ENCODE data around the gene KCTD7.
"Not testable (repeated sequence)": the region's sequence is repeated elsewhere in the genome, so short reads cannot be mapped to it uniquely, and the experiment has no call there.

KCTD7 gene

GRCh38 chr7:66609176-66609575, 19.5 kb upstream of the KCTD7 start:
- H3K4me1 ChIP-seq (ENCODE audit: insufficient read depth, insufficient read length) = no peaks in the 10 kb centered on the region
- no peaks in the 10 kb centered on the region for H3K36me3 ChIP-seq (ENCODE audit: insufficient read depth, insufficient read length, low read length)
- H3K9me3 ChIP-seq (ENCODE audit: insufficient read depth, low read length) = peaks cover 9% of the 10 kb centered on the region; the same call in 1 of the 2 replicates
- TF ChIP-seq ZNF274 (IDR thresholded peaks at IDR 0.05; ENCODE audit: low read depth, low read length) = no peak
- no peak for TF ChIP-seq SUZ12 (IDR thresholded peaks at IDR 0.05; ENCODE audit: extremely low read depth, insufficient read depth, insufficient read length)
- TF ChIP-seq YY1 (IDR thresholded peaks at IDR 0.05; ENCODE audit: insufficient read depth, insufficient read length) = no peak
- no peak for DNase-seq (ENCODE audit: low read depth, low spot score)
- H3K9ac ChIP-seq (ENCODE audit: insufficient read length, low read depth) = no peak overlapping the region
- H3K27me3 ChIP-seq (ENCODE audit: insufficient read depth, insufficient read length) = no peaks in the 10 kb centered on the region
- no peak overlapping the region for H3K4me3 ChIP-seq (ENCODE audit: insufficient read length, low read depth)

GRCh38 chr7:66614596-66614995, 14.1 kb upstream of the KCTD7 start:
- not testable (repeated sequence) for H3K4me1 ChIP-seq (ENCODE audit: insufficient read depth, insufficient read length); H3K27me3 ChIP-seq (ENCODE audit: insufficient read depth, insufficient read length); H3K9ac ChIP-seq (ENCODE audit: insufficient read length, low read depth); H3K4me3 ChIP-seq (ENCODE audit: insufficient read length, low read depth); H3K36me3 ChIP-seq (ENCODE audit: insufficient read depth, insufficient read length, low read length); DNase-seq (ENCODE audit: low read depth, low spot score)
- H3K9me3 ChIP-seq (ENCODE audit: insufficient read depth, low read length) = peaks cover 16% of the 10 kb centered on the region; the same call in 1 of the 2 replicates

- Histone ChIP-seq H3K4me1 (ENCODE audit: insufficient read depth, insufficient read length) (no peaks in the 10 kb centered on the region), H3K27me3 (ENCODE audit: insufficient read depth, insufficient read length) (no peaks in the 10 kb centered on the region), H3K4me3 (ENCODE audit: insufficient read length, low read depth) (no peak overlapping the region), H3K9me3 (ENCODE audit: insufficient read depth, low read length) (peaks cover 16% of the 10 kb centered on the region; the same call in 1 of the 2 replicates), H3K9ac (ENCODE audit: insufficient read length, low read depth) (no peak overlapping the region), H3K36me3 (ENCODE audit: insufficient read depth, insufficient read length, low read length) (no peaks in the 10 kb centered on the region)
- DNase-seq (ENCODE audit: low read depth, low spot score) = no peak
- TF ChIP-seq ZNF274 (IDR thresholded peaks at IDR 0.05; ENCODE audit: low read depth, low read length) = no peak
- TF ChIP-seq SUZ12 (IDR thresholded peaks at IDR 0.05; ENCODE audit: extremely low read depth, insufficient read depth, insufficient read length) = no peak
- TF ChIP-seq YY1 (IDR thresholded peaks at IDR 0.05; ENCODE audit: insufficient read depth, insufficient read length) = no peak
These were observed 13.0 kb upstream of the KCTD7 start for GRCh38 chr7:66615699-66616098.

GRCh38 chr7:66617295-66617694, 11.4 kb upstream of the KCTD7 start:
- Histone ChIP-seq H3K36me3 (ENCODE audit: insufficient read depth, insufficient read length, low read length) (no peaks in the 10 kb centered on the region), H3K9me3 (ENCODE audit: insufficient read depth, low read length) (peaks cover 16% of the 10 kb centered on the region; the same call in 1 of the 2 replicates), H3K9ac (ENCODE audit: insufficient read length, low read depth) (no peak overlapping the region), H3K4me1 (ENCODE audit: insufficient read depth, insufficient read length) (no peaks in the 10 kb centered on the region), H3K4me3 (ENCODE audit: insufficient read length, low read depth) (no peak overlapping the region), H3K27me3 (ENCODE audit: insufficient read depth, insufficient read length) (no peaks in the 10 kb centered on the region)
- no peak for DNase-seq (ENCODE audit: low read depth, low spot score)
- TF ChIP-seq YY1 (IDR thresholded peaks at IDR 0.05; ENCODE audit: insufficient read depth, insufficient read length) (no peak), SUZ12 (IDR thresholded peaks at IDR 0.05; ENCODE audit: extremely low read depth, insufficient read depth, insufficient read length) (no peak), ZNF274 (IDR thresholded peaks at IDR 0.05; ENCODE audit: low read depth, low read length) (no peak)

GRCh38 chr7:66619341-66619948, 9.2 kb upstream of the KCTD7 start:
- H3K9ac ChIP-seq (ENCODE audit: insufficient read length, low read depth); H3K4me1 ChIP-seq (ENCODE audit: insufficient read depth, insufficient read length); H3K9me3 ChIP-seq (ENCODE audit: insufficient read depth, low read length); H3K36me3 ChIP-seq (ENCODE audit: insufficient read depth, insufficient read length, low read length); H3K4me3 ChIP-seq (ENCODE audit: insufficient read length, low read depth); H3K27me3 ChIP-seq (ENCODE audit: insufficient read depth, insufficient read length): not testable (repeated sequence)
- DNase-seq (ENCODE audit: low read depth, low spot score) = peak; percentile 85

- Histone ChIP-seq H3K4me1 (ENCODE audit: insufficient read depth, insufficient read length) (peaks cover 5% of the 10 kb centered on the region), H3K9me3 (ENCODE audit: insufficient read depth, low read length) (no peaks in the 10 kb centered on the region), H3K27me3 (ENCODE audit: insufficient read depth, insufficient read length) (no peaks in the 10 kb centered on the region), H3K9ac (ENCODE audit: insufficient read length, low read depth) (no peak overlapping the region), H3K36me3 (ENCODE audit: insufficient read depth, insufficient read length, low read length) (peaks cover 6% of the 10 kb centered on the region), H3K4me3 (ENCODE audit: insufficient read length, low read depth) (no peak overlapping the region)
- TF ChIP-seq SUZ12 (IDR thresholded peaks at IDR 0.05; ENCODE audit: extremely low read depth, insufficient read depth, insufficient read length) = no peak
- TF ChIP-seq ZNF274 (IDR thresholded peaks at IDR 0.05; ENCODE audit: low read depth, low read length) = no peak
- TF ChIP-seq YY1 (IDR thresholded peaks at IDR 0.05; ENCODE audit: insufficient read depth, insufficient read length) = no peak
- DNase-seq (ENCODE audit: low read depth, low spot score) = no peak
These were observed 2.2 kb upstream of the KCTD7 start for GRCh38 chr7:66626331-66626934.

GRCh38 chr7:66627151-66627681, 1.5 kb upstream of the KCTD7 start:
- Histone ChIP-seq H3K4me3 (ENCODE audit: insufficient read length, low read depth) (no peak overlapping the region), H3K36me3 (ENCODE audit: insufficient read depth, insufficient read length, low read length) (peaks cover 11% of the 10 kb centered on the region), H3K9me3 (ENCODE audit: insufficient read depth, low read length) (no peaks in the 10 kb centered on the region), H3K4me1 (ENCODE audit: insufficient read depth, insufficient read length) (peaks cover 7% of the 10 kb centered on the region), H3K9ac (ENCODE audit: insufficient read length, low read depth) (peak overlapping the region; percentile 24), H3K27me3 (ENCODE audit: insufficient read depth, insufficient read length) (no peaks in the 10 kb centered on the region)
- no peak for TF ChIP-seq ZNF274 (IDR thresholded peaks at IDR 0.05; ENCODE audit: low read depth, low read length)
- TF ChIP-seq YY1 (IDR thresholded peaks at IDR 0.05; ENCODE audit: insufficient read depth, insufficient read length) = no peak
- TF ChIP-seq SUZ12 (IDR thresholded peaks at IDR 0.05; ENCODE audit: extremely low read depth, insufficient read depth, insufficient read length) = no peak
- no peak for DNase-seq (ENCODE audit: low read depth, low spot score)

Data from NT2/D1 (cell line).